B cell (primary cell): Measurements from ENCODE around the gene PODNL1.

Source experiments
- CTCF ChIP-seq: fragments of 200-600 bp; IDR thresholded peaks from one replicate; pipeline ENCODE4 v1.8.0; 2022; ENCODE audit warnings: antibody characterized with exemption, mild to moderate bottlenecking
- EZH2 ChIP-seq: IDR thresholded peaks from 2 replicates; pipeline ENCODE4 v1.6.1; 2012; ENCODE audit warnings: borderline replicate concordance, low read depth, mild to moderate bottlenecking, moderate library complexity, low read length; ENCODE audit not compliant: insufficient read depth, poor library complexity, severe bottlenecking

- TF ChIP-seq EZH2: no peak
- TF ChIP-seq CTCF: no peak
Observed at GRCh38 chr19:13923194-13923987, 14.8 kb downstream of the PODNL1 start.
